CD8-positive, alpha-beta memory T cell (primary cell): ENCODE results near the gene CRAT. TPM values are rescaled to one million over a fixed set of nuclear protein-coding genes. Genes with fewer than 3 reads are reported as not detected.

Experiments
- CTCF ChIA-PET: fragments of 350-600 bp; sonication (Branson Sonifier 250); formaldehyde crosslinking; loops from one replicate; lab custom pipeline; 2021; ENCODE audit warnings: antibody characterized with exemption; lab: Charles Lee
- POLR2A ChIA-PET: fragments of 350-600 bp; sonication (Branson Sonifier 250); formaldehyde crosslinking; loops from one replicate; lab custom pipeline; 2021; ENCODE audit warnings: antibody characterized with exemption; lab: Charles Lee
- DNase-seq, 5 donors: peaks; one replicate each; pipeline versions ENCODE4 v3.0.0 to v3.0.0-alpha.2; 2020 to 2022; ENCODE audit warnings: mixed read lengths in 1 of 5
- H3K27ac ChIP-seq: one replicate; pipeline ENCODE4 v1.7.0; 2013; ENCODE audit warnings: low read depth, mild to moderate bottlenecking, low read length, moderate library complexity
- H3K27me3 ChIP-seq: 2 replicates; pipeline ENCODE4 v1.7.0; 2013; ENCODE audit warnings: low read length, mild to moderate bottlenecking; ENCODE audit not compliant: insufficient read depth, poor library complexity, severe bottlenecking
- H3K36me3 ChIP-seq: 2 replicates; pipeline ENCODE4 v1.7.0; 2013; ENCODE audit warnings: mild to moderate bottlenecking, low read length, moderate library complexity; ENCODE audit not compliant: insufficient read depth
- H3K4me1 ChIP-seq: 2 replicates; pipeline ENCODE4 v1.7.0; 2013; ENCODE audit warnings: mild to moderate bottlenecking, low read length, moderate library complexity; ENCODE audit not compliant: insufficient read depth
- H3K4me3 ChIP-seq: 2 replicates; pipeline ENCODE4 v1.7.0; 2013; ENCODE audit warnings: mild to moderate bottlenecking, low read length
- H3K9me3 ChIP-seq: 2 replicates; pipeline ENCODE4 v1.7.0; 2013; ENCODE audit warnings: mild to moderate bottlenecking, low read length
- H3K27ac Mint-ChIP-seq, 8 donors: one replicate each; pipeline ENCODE4 v1.8.0; 2020 to 2021; ENCODE audit warnings: mixed read lengths in 8 of 8, mild to moderate bottlenecking in 6 of 8, inconsistent platforms in 3 of 8, moderate library complexity in 3 of 8
- H3K27me3 Mint-ChIP-seq, 2 donors: one replicate each; pipeline ENCODE4 v1.8.0; 2020 to 2021; ENCODE audit warnings: mixed read lengths in 2 of 2, mild to moderate bottlenecking in 1 of 2, moderate library complexity in 1 of 2
- H3K36me3 Mint-ChIP-seq, 3 donors: one replicate each; pipeline ENCODE4 v1.8.0; 2020 to 2021; ENCODE audit warnings: mixed read lengths in 3 of 3, inconsistent platforms in 1 of 3, mild to moderate bottlenecking in 1 of 3
- H3K4me1 Mint-ChIP-seq, 3 donors: one replicate each; pipeline ENCODE4 v1.8.0; 2020 to 2021; ENCODE audit warnings: mixed read lengths in 3 of 3, inconsistent platforms in 1 of 3, mild to moderate bottlenecking in 1 of 3
- H3K4me3 Mint-ChIP-seq, 7 donors: one replicate each; pipeline ENCODE4 v1.8.0; 2020 to 2021; ENCODE audit warnings: mixed read lengths in 7 of 7, mild to moderate bottlenecking in 6 of 7, moderate library complexity in 4 of 7, inconsistent platforms in 2 of 7
- H3K9me3 Mint-ChIP-seq, 5 donors: one replicate each; pipeline ENCODE4 v1.8.0; 2020 to 2022; ENCODE audit warnings: mixed read lengths in 5 of 5, mild to moderate bottlenecking in 3 of 5, moderate library complexity in 2 of 5, inconsistent platforms in 1 of 5
- polyA plus RNA-seq: library from polyadenylated mRNA; unstranded; fragments of 300-500 nt; fragmentation: Illumina TruSeq; gene quantifications from one replicate; pipeline ENCODE4 v1.2.3, GENCODE V29; 2021
- total RNA-seq, 2 experiments: library from RNA; stranded (reverse); gene quantifications; one replicate each; pipeline ENCODE4 v1.2.3, GENCODE V29; 2021

CRAT gene
- total RNA-seq (1 to 10 TPM; 9.8 to 10.0 TPM), polyA plus RNA-seq (20.1 TPM)

DNA sequence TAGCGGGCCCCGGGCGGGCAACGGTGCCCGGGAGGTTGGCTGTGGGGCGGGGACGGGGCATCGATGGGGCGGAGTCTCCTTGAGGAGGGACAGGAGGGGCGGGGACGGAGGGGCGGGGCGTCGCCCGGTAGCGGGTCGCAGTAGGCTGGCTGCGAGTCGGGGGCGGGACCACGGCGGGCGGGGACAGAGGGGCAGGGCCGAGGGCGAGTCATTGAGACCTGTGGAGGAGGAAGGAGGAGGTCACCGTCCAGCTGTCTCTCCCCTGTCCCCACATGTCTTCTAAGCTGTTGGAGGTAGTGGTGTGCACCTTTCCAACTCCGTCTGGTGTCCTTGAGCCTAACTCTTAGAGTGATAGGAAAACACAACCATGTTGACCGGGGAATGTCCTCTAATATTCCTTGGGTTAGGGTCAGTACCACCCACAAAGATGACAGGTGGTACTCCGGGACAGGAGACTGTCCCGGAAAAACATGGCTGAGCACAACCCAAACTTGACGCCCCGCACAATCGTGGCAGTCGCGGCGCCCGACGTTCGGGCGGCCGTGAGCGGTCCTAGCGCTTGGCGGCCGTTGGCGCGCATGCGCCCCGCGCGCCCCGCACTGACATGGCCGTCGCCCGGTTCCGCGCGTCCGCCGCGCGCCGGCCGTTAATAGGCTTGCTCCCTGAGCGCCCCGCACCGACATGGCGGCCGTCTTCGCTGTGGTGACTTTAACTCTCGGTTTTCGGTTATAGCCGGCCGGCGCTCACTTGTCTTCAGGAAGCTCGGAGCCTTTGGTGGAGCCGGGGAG lies at the start of gene CRAT, which contains the start of gene PTPA:
TSS of gene CRAT (minus strand) at position 54 of the 788 bp plus-strand sequence. CDS start 284 bp downstream, outside the sequence.
TSS of gene PTPA (plus strand) at position 676 of the 788 bp plus-strand sequence. CDS start 186 bp downstream, outside the sequence.
- Mint-ChIP-seq H3K27me3 (no peaks in the 10 kb centered on the region), H3K4me1 (peaks cover 26 to 53% (median 26%) of the 10 kb centered on the region in 3 donors), H3K4me3 (peak within 1 kb of the TSS; percentile 90 to 97 (median 95)), H3K27ac (peak within 1 kb of the TSS; percentile 82 to 97 (median 95)), H3K9me3 (no peaks in the 10 kb centered on the region), H3K36me3 (peaks cover 0 to 13% (median 0%) of the 10 kb centered on the region in 3 donors)
- Histone ChIP-seq H3K4me3 (peak within 1 kb of the TSS; percentile 99), H3K4me1 (peaks cover 20% of the 10 kb centered on the region), H3K9me3 (no peaks in the 10 kb centered on the region), H3K27me3 (no peaks in the 10 kb centered on the region), H3K27ac (peak within 1 kb of the TSS; percentile 90), H3K36me3 (no peaks in the 10 kb centered on the region)
- ChIA-PET POLR2A (interaction anchor here (1.5 kb wide), 2 partner anchors 30 to 41 kb away, joined by 5 read pairs; no protein-coding TSS in a partner anchor), CTCF (interaction anchor here (1.6 kb wide), 1 partner anchor 21 kb away, joined by 5 read pairs; no protein-coding TSS in a partner anchor)
- peak; percentile 89 to 99 (median 95) for DNase-seq

DNA sequence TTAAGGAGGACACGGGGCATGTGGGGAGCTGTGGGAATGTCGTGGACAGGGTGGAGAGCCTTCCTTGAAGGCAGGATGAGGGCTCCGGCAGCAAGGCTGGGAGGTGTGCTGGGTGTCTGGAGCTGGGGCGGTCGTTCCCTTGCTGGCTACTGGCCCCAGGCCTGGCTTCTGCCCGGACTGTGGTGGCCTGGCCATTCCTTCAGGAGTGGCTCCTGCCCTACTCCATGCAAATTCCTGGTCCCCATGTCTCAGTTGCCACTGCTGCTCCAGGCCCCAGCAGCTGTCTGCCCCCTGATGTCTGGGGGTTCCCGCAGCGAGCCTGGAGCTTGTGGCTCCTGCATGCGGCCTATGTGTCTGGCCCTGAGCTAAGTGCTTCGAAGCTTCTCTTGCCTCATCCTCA lies 45.6 kb upstream of the CRAT start:
- no peak for DNase-seq
- no peaks in the 10 kb centered on the region for H3K36me3 ChIP-seq
- CTCF ChIA-PET = interaction anchor here (1.3 kb wide), 1 partner anchor 15 kb away, joined by 3 read pairs; no protein-coding TSS in a partner anchor
- Mint-ChIP-seq H3K27ac (no peak overlapping the region), H3K9me3 (no peaks in the 10 kb centered on the region), H3K36me3 (peaks cover 0 to 20% (median 2%) of the 10 kb centered on the region in 3 donors), H3K4me3 (no peak overlapping the region), H3K4me1 (no peaks in the 10 kb centered on the region), H3K27me3 (no peaks in the 10 kb centered on the region)
- H3K4me3 ChIP-seq = no peak overlapping the region
- POLR2A ChIA-PET = no interaction called here
- no peaks in the 10 kb centered on the region for H3K9me3 ChIP-seq
- H3K4me1 ChIP-seq = no peaks in the 10 kb centered on the region
- H3K27ac ChIP-seq = no peak overlapping the region
- no peaks in the 10 kb centered on the region for H3K27me3 ChIP-seq

DNA sequence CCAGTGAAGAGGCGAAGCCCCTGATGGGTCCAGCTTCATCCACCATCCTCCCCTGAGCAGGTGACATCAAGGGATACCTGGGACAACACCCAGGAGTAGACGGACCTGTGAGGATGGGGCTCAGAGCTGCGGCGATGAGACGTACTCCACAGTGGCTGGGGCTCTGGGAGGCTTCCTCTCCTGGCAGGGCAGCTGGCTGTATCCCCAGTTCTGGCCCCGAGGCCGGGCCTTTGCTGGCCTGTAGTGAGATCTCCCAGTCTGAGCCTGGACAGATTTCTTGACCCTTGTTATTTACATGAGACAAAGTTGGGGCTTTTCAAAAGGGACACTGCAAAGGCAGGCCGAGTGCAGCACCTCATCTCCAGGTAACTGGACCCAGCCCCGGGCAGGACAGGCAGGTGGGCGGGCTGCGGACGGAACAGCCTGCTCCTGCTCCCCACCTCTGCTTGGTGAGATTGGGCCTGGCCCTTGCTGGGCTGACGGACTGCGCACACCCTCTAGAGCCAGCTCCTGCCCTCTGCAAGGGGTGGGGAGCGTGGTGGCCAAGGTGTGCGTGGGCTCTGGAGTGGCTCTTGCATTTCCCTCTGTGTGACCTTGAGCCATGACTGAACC lies 44.4 kb upstream of the CRAT start:
- Mint-ChIP-seq H3K27ac (no peak overlapping the region), H3K4me1 (no peaks in the 10 kb centered on the region), H3K9me3 (no peaks in the 10 kb centered on the region), H3K4me3 (no peak overlapping the region), H3K36me3 (peaks cover 0 to 26% (median 2%) of the 10 kb centered on the region in 3 donors), H3K27me3 (no peaks in the 10 kb centered on the region)
- H3K27me3 ChIP-seq = no peaks in the 10 kb centered on the region
- H3K36me3 ChIP-seq = no peaks in the 10 kb centered on the region
- no peaks in the 10 kb centered on the region for H3K4me1 ChIP-seq
- CTCF ChIA-PET = interaction anchor here (1.3 to 1.5 kb wide), 2 partner anchors 12 to 23 kb away, joined by 3 read pairs; no protein-coding TSS in a partner anchor
- H3K4me3 ChIP-seq = no peak overlapping the region
- H3K27ac ChIP-seq = no peak overlapping the region
- DNase-seq = no peak
- POLR2A ChIA-PET = no interaction called here
- no peaks in the 10 kb centered on the region for H3K9me3 ChIP-seq

DNA sequence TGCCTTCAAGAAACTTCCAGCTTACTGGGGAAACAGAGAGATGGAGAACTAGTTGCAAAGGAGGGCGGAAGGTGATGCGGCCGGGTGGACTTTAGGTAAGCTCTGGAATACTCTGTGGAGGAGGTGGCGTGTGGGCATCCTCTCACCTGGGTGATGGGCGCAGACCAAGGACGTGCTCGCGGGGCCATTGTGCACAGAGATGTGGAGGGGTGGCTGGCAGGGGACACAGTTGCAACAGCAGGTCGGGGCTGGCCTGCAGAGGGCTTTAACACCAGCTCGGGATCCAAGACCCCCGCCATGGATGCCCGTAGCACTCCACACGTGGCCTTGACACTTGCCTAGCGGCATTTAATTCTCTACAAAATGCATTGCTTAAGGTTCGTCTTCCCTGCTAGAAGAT lies 40.9 kb upstream of the CRAT start:
- Mint-ChIP-seq H3K4me1 (no peaks in the 10 kb centered on the region), H3K27me3 (no peaks in the 10 kb centered on the region), H3K9me3 (no peaks in the 10 kb centered on the region), H3K27ac (peak overlapping the region in 3 of 8 donors; percentile 32 to 43 (median 38)), H3K4me3 (no peak overlapping the region), H3K36me3 (peaks cover 0 to 47% (median 4%) of the 10 kb centered on the region in 3 donors)
- DNase-seq = no peak
- ChIA-PET CTCF (interaction anchor here (1.7 to 2.5 kb wide), 2 partner anchors 9 to 20 kb away, joined by 5 to 15 read pairs; no protein-coding TSS in a partner anchor), POLR2A (no interaction called here)
- Histone ChIP-seq H3K4me3 (no peak overlapping the region), H3K36me3 (peaks cover 5% of the 10 kb centered on the region), H3K9me3 (no peaks in the 10 kb centered on the region), H3K4me1 (no peaks in the 10 kb centered on the region), H3K27ac (no peak overlapping the region), H3K27me3 (no peaks in the 10 kb centered on the region)

DNA sequence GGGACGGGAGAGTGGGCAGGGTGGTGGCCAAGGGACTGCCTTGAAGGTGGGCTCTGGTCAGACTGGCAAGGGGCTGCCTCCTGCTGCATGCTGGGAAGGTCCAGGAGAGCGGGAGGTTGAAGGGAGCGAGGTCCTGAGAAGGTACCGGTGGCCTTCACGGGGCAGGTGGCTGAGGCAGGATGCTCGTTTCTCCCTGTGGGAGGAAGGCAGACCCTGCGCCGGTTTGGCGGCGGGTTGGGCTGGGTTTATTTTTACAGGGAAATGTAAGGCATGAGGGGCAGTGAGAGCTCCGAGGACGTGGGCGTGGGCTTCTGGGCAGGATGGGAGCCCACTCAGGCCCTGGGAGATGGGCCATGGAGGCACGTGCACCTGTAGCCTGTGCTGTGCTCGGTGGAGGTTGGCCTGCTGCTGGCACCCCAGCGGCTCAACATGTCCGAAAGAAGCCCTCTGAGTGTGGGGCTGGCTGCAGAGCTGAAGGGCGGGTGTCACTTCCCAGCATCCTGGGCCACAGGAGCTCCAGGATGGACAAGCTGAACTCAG lies 40.1 kb upstream of the CRAT start:
- no peak overlapping the region for H3K27ac ChIP-seq
- ChIA-PET POLR2A (no interaction called here), CTCF (interaction anchor here (1.7 to 2.5 kb wide), 2 partner anchors 8 to 19 kb away, joined by 5 to 15 read pairs; no protein-coding TSS in a partner anchor)

DNA sequence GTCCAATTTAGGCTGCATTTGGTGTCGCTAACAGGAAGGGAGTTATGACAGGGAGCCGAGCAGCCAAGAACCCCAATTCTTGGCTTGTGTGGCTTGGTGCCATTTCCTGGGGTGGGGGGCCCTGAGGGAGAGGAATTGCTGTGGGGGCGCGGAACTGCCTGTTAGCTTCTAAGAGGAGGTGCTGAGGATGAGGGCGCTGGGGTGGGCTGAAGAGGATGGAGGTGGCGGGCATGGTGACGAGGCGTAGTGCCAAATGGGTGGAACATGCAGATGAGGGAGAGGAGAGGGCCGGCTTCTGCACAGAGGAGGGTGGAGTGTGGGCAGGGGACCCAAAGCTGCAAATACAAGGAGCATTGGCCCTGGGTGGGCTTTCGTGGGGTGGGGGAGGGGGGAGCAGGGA lies 39.5 kb upstream of the CRAT start:
- peaks cover 0 to 55% (median 4%) of the 10 kb centered on the region in 3 donors for H3K36me3 Mint-ChIP-seq
- H3K27me3 Mint-ChIP-seq = peaks cover 0 to 1% of the 10 kb centered on the region in 2 donors
- H3K9me3 Mint-ChIP-seq = no peaks in the 10 kb centered on the region
- H3K4me1 Mint-ChIP-seq = no peaks in the 10 kb centered on the region
- Histone ChIP-seq H3K4me3 (no peak overlapping the region), H3K4me1 (no peaks in the 10 kb centered on the region), H3K27ac (no peak overlapping the region), H3K27me3 (no peaks in the 10 kb centered on the region), H3K36me3 (peaks cover 5% of the 10 kb centered on the region), H3K9me3 (no peaks in the 10 kb centered on the region)
- peak overlapping the region in 3 of 8 donors; percentile 29 to 52 (median 33) for H3K27ac Mint-ChIP-seq
- H3K4me3 Mint-ChIP-seq = no peak overlapping the region
- ChIA-PET CTCF (no interaction called here), POLR2A (no interaction called here)
- no peak for DNase-seq

More for the DNA sequence above, 40.1 kb upstream of the CRAT start:
- Histone ChIP-seq H3K27me3 (no peaks in the 10 kb centered on the region), H3K4me1 (no peaks in the 10 kb centered on the region), H3K4me3 (no peak overlapping the region), H3K9me3 (no peaks in the 10 kb centered on the region), H3K36me3 (peaks cover 5% of the 10 kb centered on the region)
- no peaks in the 10 kb centered on the region for H3K9me3 Mint-ChIP-seq
- H3K27ac Mint-ChIP-seq = peak overlapping the region in 1 of 8 donors; percentile 23
- peaks cover 0 to 52% (median 4%) of the 10 kb centered on the region in 3 donors for H3K36me3 Mint-ChIP-seq
- H3K4me1 Mint-ChIP-seq = no peaks in the 10 kb centered on the region
- no peak overlapping the region for H3K4me3 Mint-ChIP-seq
- H3K27me3 Mint-ChIP-seq = peaks cover 0 to 1% of the 10 kb centered on the region in 2 donors
- DNase-seq = no peak

DNA sequence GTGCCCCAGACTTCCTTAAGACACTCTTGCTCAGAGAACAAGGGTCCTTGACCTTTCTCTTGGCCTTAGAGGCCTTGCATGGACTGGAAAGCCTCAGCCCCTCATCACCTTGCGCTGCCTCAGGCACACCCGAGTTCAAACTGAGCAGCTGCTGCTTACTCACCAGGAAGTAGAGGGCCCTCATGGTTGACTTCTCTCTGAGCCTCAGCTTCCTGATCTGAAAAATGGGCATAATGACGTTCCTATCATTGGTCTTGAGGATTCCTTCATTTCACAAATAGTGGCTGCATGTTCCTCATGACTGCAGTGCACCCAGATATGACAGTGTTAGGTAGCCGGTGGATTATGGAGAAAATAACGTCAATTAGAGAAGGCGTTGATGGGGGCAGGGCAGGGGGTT lies 38.8 kb upstream of the CRAT start:
- H3K27me3 ChIP-seq = no peaks in the 10 kb centered on the region
- H3K9me3 Mint-ChIP-seq = no peaks in the 10 kb centered on the region
- H3K27ac Mint-ChIP-seq = peak overlapping the region in 2 of 8 donors; percentile 48 to 95
- peaks cover 5% of the 10 kb centered on the region for H3K36me3 ChIP-seq
- H3K4me1 Mint-ChIP-seq = no peaks in the 10 kb centered on the region
- POLR2A ChIA-PET = no interaction called here
- CTCF ChIA-PET = interaction anchor here (1.0 kb wide), 1 partner anchor 18 kb away, joined by 3 read pairs; no protein-coding TSS in a partner anchor
- peaks cover 0 to 1% of the 10 kb centered on the region in 2 donors for H3K27me3 Mint-ChIP-seq
- H3K9me3 ChIP-seq = no peaks in the 10 kb centered on the region
- no peaks in the 10 kb centered on the region for H3K4me1 ChIP-seq
- H3K36me3 Mint-ChIP-seq = peaks cover 0 to 53% (median 4%) of the 10 kb centered on the region in 3 donors
- H3K4me3 Mint-ChIP-seq = peak overlapping the region in 1 of 7 donors; percentile 65
- no peak overlapping the region for H3K4me3 ChIP-seq
- DNase-seq = no peak
- H3K27ac ChIP-seq = no peak overlapping the region
